Activated T-cell treated with anti-CD3 and anti-CD28 coated beads, Interleukin-2, amount 50 U/mL, for 24 hours (primary cell): ENCODE results near the gene YIF1B.
"Not testable (repeated sequence)": the region's sequence is repeated elsewhere in the genome, so short reads cannot be mapped to it uniquely, and the experiment has no call there.

Experiments used
- DNase-seq: peaks from one replicate; pipeline ENCODE4 v3.0.0-alpha.2; 2020
- H3K27ac Mint-ChIP-seq: 2 replicates; pipeline ENCODE4 v1.8.0; 2020; ENCODE audit warnings: mild to moderate bottlenecking, mixed read lengths
- H3K27me3 Mint-ChIP-seq: 2 replicates; pipeline ENCODE4 v1.8.0; 2020; ENCODE audit warnings: mixed read lengths
- H3K36me3 Mint-ChIP-seq: 2 replicates; pipeline ENCODE4 v1.8.0; 2020; ENCODE audit warnings: low read depth, mixed read lengths
- H3K4me1 Mint-ChIP-seq: 2 replicates; pipeline ENCODE4 v1.8.0; 2020; ENCODE audit warnings: low read depth, mixed read lengths
- H3K4me3 Mint-ChIP-seq: 2 replicates; pipeline ENCODE4 v1.8.0; 2020; ENCODE audit warnings: mild to moderate bottlenecking, moderate library complexity, mixed read lengths
- H3K9me3 Mint-ChIP-seq: 2 replicates; pipeline ENCODE4 v1.8.0; 2020; ENCODE audit warnings: mixed read lengths

Gene YIF1B

GRCh38 chr19:38315657-38316476 is at the start of gene YIF1B:
TSS of gene YIF1B (minus strand) at chr19:38315947. CDS start at chr19:38315917, 30 bp downstream.
- peak within 1 kb of the TSS; percentile 89 for H3K4me3 Mint-ChIP-seq
- no peaks in the 10 kb centered on the region for H3K27me3 Mint-ChIP-seq
- H3K4me1 Mint-ChIP-seq = peaks cover 51% of the 10 kb centered on the region
- no peaks in the 10 kb centered on the region for H3K9me3 Mint-ChIP-seq
- peaks cover 8% of the 10 kb centered on the region for H3K36me3 Mint-ChIP-seq
- peak; percentile 97 for DNase-seq
- H3K27ac Mint-ChIP-seq = peak within 1 kb of the TSS; percentile 93

- H3K4me3 Mint-ChIP-seq = peak overlapping the region; percentile 81
- H3K36me3 Mint-ChIP-seq, H3K9me3 Mint-ChIP-seq, H3K27ac Mint-ChIP-seq, DNase-seq: not testable (repeated sequence)
- H3K4me1 Mint-ChIP-seq = peaks cover 17% of the 10 kb centered on the region
- peaks cover 39% of the 10 kb centered on the region for H3K27me3 Mint-ChIP-seq
Observed at GRCh38 chr19:38362946-38363688, 47.4 kb upstream of the YIF1B start.

GRCh38 chr19:38362076-38362945 is 46.6 kb upstream of the YIF1B start:
- no peaks in the 10 kb centered on the region for H3K36me3 Mint-ChIP-seq
- H3K9me3 Mint-ChIP-seq = no peaks in the 10 kb centered on the region
- peak overlapping the region; percentile 69 for H3K27ac Mint-ChIP-seq
- H3K4me3 Mint-ChIP-seq = peak overlapping the region; percentile 81
- H3K27me3 Mint-ChIP-seq = peaks cover 38% of the 10 kb centered on the region
- peak; percentile 83 for DNase-seq
- H3K4me1 Mint-ChIP-seq = peaks cover 17% of the 10 kb centered on the region

GRCh38 chr19:38361633-38362075 is 45.9 kb upstream of the YIF1B start:
- no peaks in the 10 kb centered on the region for H3K9me3 Mint-ChIP-seq
- peak; percentile 81 for DNase-seq
- no peak overlapping the region for H3K27ac Mint-ChIP-seq

GRCh38 chr19:38360839-38361631 is 45.3 kb upstream of the YIF1B start:
- no peaks in the 10 kb centered on the region for H3K36me3 Mint-ChIP-seq
- H3K4me3 Mint-ChIP-seq = peak overlapping the region; percentile 81
- peaks cover 29% of the 10 kb centered on the region for H3K27me3 Mint-ChIP-seq
- H3K27ac Mint-ChIP-seq = no peak overlapping the region
- DNase-seq = no peak
- no peaks in the 10 kb centered on the region for H3K9me3 Mint-ChIP-seq
- H3K4me1 Mint-ChIP-seq = peaks cover 17% of the 10 kb centered on the region

More at GRCh38 chr19:38361633-38362075, 45.9 kb upstream of the YIF1B start:
- H3K4me3 Mint-ChIP-seq = peak overlapping the region; percentile 81
- H3K27me3 Mint-ChIP-seq = peaks cover 34% of the 10 kb centered on the region
- peaks cover 17% of the 10 kb centered on the region for H3K4me1 Mint-ChIP-seq
- H3K36me3 Mint-ChIP-seq = no peaks in the 10 kb centered on the region

GRCh38 chr19:38360351-38360750 is 44.6 kb upstream of the YIF1B start:
- Mint-ChIP-seq H3K4me3 (no peak overlapping the region), H3K27ac (no peak overlapping the region), H3K9me3 (no peaks in the 10 kb centered on the region), H3K4me1 (peaks cover 17% of the 10 kb centered on the region), H3K36me3 (no peaks in the 10 kb centered on the region), H3K27me3 (peaks cover 28% of the 10 kb centered on the region)
- DNase-seq = no peak

GRCh38 chr19:38359242-38360021 is 43.7 kb upstream of the YIF1B start:
- H3K9me3 Mint-ChIP-seq = no peaks in the 10 kb centered on the region
- no peaks in the 10 kb centered on the region for H3K36me3 Mint-ChIP-seq
- no peak overlapping the region for H3K4me3 Mint-ChIP-seq
- peaks cover 17% of the 10 kb centered on the region for H3K4me1 Mint-ChIP-seq
- DNase-seq = no peak
- H3K27ac Mint-ChIP-seq = no peak overlapping the region
- H3K27me3 Mint-ChIP-seq = peaks cover 28% of the 10 kb centered on the region

- Mint-ChIP-seq H3K36me3 (no peaks in the 10 kb centered on the region), H3K27ac (no peak overlapping the region), H3K27me3 (peaks cover 28% of the 10 kb centered on the region), H3K9me3 (no peaks in the 10 kb centered on the region), H3K4me3 (no peak overlapping the region), H3K4me1 (peaks cover 15% of the 10 kb centered on the region)
- no peak for DNase-seq
Observed at GRCh38 chr19:38358071-38358470, 42.3 kb upstream of the YIF1B start.

GRCh38 chr19:38355728-38356725 is 40.3 kb upstream of the YIF1B start:
- no peak for DNase-seq
- Mint-ChIP-seq H3K27me3 (peaks cover 20% of the 10 kb centered on the region), H3K4me3 (no peak overlapping the region), H3K4me1 (peaks cover 4% of the 10 kb centered on the region), H3K27ac (no peak overlapping the region), H3K36me3 (no peaks in the 10 kb centered on the region), H3K9me3 (no peaks in the 10 kb centered on the region)

- no peak overlapping the region for H3K4me3 Mint-ChIP-seq
Observed at GRCh38 chr19:38352611-38353010, 36.9 kb upstream of the YIF1B start.

GRCh38 chr19:38351865-38352395 is 36.2 kb upstream of the YIF1B start:
- Mint-ChIP-seq H3K27ac (no peak overlapping the region), H3K36me3 (no peaks in the 10 kb centered on the region), H3K4me1 (no peaks in the 10 kb centered on the region), H3K9me3 (no peaks in the 10 kb centered on the region), H3K4me3 (no peak overlapping the region), H3K27me3 (no peaks in the 10 kb centered on the region)
- DNase-seq = no peak

More at GRCh38 chr19:38352611-38353010, 36.9 kb upstream of the YIF1B start:
- Mint-ChIP-seq H3K4me1 (no peaks in the 10 kb centered on the region), H3K9me3 (no peaks in the 10 kb centered on the region), H3K36me3 (no peaks in the 10 kb centered on the region), H3K27me3 (no peaks in the 10 kb centered on the region), H3K27ac (no peak overlapping the region)
- no peak for DNase-seq

GRCh38 chr19:38350883-38351282 is 35.1 kb upstream of the YIF1B start:
- Mint-ChIP-seq H3K36me3 (no peaks in the 10 kb centered on the region), H3K9me3 (no peaks in the 10 kb centered on the region), H3K27ac (no peak overlapping the region), H3K4me1 (no peaks in the 10 kb centered on the region), H3K4me3 (no peak overlapping the region), H3K27me3 (no peaks in the 10 kb centered on the region)
- DNase-seq = no peak
